Subcutaneous adipose tissue (tissue), 4 donors: ENCODE measurements around the gene SYCP2L. TPM values are rescaled to one million over a fixed set of nuclear protein-coding genes. Genes with fewer than 3 reads are reported as not detected.

Source experiments
- CTCF ChIP-seq: fragments of 450-650 bp; IDR thresholded peaks from one replicate; pipeline ENCODE4 v1.5.1; 2016; ENCODE audit warnings: low read depth, mild to moderate bottlenecking, control low read depth, antibody characterized with exemption, moderate library complexity
- total RNA-seq, 4 donors: library from RNA; depleted of rRNA; stranded (reverse); fragments of >200 nt; gene quantifications; one replicate each; pipeline ENCODE4 v1.1.0, GENCODE V29; 2016

Gene SYCP2L
- total RNA-seq, 4 donors from 2014 or later = 1.0 to 4.6 (median 3.3) TPM

- TF ChIP-seq CTCF = no peak
These were observed 115.3 kb downstream of the SYCP2L start for GRCh38 chr6:11002176-11002575.

- no peak for TF ChIP-seq CTCF
These were observed 119.2 kb downstream of the SYCP2L start for GRCh38 chr6:11006061-11006460.

- TF ChIP-seq CTCF = no peak
These were observed 121.1 kb downstream of the SYCP2L start for GRCh38 chr6:11007715-11008608.

- TF ChIP-seq CTCF = no peak
These were observed 122.0 kb downstream of the SYCP2L start for GRCh38 chr6:11008821-11009220.

- no peak for TF ChIP-seq CTCF
These were observed 122.5 kb downstream of the SYCP2L start for GRCh38 chr6:11009353-11009752.

GRCh38 chr6:11011787-11012234, 125.0 kb downstream of the SYCP2L start:
- TF ChIP-seq CTCF = no peak

- no peak for TF ChIP-seq CTCF
These were observed 125.5 kb downstream of the SYCP2L start for GRCh38 chr6:11012295-11012754.
